Fibroblast of peridontal ligament (primary cell): ENCODE results near the gene BOK.

Experiments
- DNase-seq: peaks from one replicate; pipeline ENCODE4 v3.0.0-alpha.2; 2010; ENCODE audit errors: extremely low read depth

Gene BOK

DNA sequence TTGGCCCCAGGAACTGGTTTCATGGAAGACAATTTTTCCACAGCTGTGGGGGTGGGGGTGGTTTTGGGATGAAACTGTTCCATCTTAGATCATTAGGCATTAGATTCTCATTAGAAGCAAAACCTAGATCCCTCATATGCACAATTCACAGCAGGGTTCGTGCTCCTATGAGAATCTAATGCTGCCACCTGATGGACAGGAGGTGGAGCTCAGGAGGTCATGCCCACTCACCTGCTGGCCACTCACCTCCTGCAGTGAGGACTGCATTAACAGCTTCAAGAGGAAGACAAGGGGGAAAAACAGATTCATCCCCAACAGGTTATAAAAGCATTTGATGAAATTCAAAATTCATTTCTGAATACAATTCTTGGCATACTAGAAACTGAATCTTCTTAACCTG is 39.9 kb downstream of the BOK start:
- no peak for DNase-seq

GRCh38 chr2:241599615-241600014 is 41.1 kb downstream of the BOK start:
- no peak for DNase-seq

GRCh38 chr2:241601841-241602240 is 43.3 kb downstream of the BOK start:
- no peak for DNase-seq

GRCh38 chr2:241602720-241603119 is 44.2 kb downstream of the BOK start:
- no peak for DNase-seq

DNA sequence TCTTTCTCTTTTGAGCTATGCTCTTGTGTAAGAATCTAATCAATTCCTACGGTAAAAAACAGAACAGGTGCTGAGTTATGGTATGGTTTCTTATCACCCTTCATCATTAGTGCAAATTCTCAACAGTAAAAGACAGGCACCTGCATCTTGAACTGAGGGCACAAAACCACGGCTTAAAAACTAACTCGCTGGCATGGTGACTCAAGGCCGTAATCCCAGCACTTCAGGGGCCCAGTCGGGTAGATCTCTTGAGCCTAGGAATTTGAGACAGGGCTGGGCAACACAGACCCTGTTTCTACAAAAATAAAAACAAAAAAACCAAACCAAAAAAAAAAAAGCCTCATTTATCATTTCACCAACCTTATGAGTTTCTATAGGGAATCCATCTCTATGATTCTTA is 45.1 kb downstream of the BOK start:
- DNase-seq: no peak

- no peak for DNase-seq
Measured at GRCh38 chr2:241606186-241606585, 47.6 kb downstream of the BOK start.

DNA sequence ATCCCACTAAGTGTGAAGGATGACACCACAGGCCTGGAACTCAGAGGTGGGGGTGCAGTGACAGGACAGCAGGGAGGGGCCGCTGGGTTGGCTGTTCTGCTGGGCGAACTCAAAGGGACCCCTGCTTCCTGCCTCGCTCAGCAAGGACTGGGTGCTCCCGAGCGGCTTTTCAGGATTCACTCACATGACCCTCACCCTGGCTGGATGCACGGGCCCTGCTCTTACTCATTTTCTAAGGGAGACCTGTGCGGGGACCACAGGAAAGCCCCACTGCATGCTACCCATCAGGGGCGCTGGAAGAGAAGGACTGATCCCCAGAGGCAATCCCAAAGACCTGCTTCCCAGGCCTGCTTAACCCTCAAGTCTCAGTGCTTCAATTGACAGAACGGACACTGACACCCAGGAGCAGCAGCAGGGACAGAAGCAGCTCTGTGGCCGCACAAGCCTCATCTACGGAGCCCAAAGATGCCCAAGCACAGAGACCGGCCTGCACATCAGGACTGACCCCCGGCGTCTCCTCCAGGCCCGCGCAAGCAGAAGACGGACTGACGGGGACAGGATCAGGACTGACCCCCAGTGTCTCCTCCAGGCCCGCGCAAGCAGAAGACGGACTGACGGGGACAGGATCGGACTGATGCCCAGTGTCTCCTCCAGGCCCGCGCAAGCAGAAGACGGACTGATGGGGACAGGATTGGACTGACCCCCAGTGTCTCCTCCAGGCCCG is 48.8 kb downstream of the BOK start:
- DNase-seq: no peak

DNA sequence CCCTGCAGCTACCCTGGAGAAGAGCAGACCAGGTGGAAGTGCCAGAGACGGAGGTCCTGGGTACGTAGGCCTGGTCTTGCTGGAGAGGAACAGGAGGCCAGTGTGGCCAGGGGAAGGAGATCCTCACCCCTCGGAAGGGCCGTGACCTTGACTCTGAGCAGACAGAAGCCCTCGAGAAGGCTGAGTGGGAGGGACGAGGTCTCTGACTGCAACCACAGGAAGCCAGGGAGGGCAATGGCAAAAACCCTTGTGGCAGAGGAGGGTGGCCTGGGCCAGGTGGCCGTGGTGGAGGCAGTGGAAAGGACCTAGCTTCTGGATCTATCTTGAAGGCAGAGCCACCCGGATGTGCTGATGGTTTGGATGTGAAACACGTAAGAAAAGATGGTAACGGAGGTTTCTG is 50.3 kb downstream of the BOK start:
- no peak for DNase-seq

- DNase-seq: peak; percentile 60
Measured at GRCh38 chr2:241609859-241610793, 51.6 kb downstream of the BOK start.

DNA sequence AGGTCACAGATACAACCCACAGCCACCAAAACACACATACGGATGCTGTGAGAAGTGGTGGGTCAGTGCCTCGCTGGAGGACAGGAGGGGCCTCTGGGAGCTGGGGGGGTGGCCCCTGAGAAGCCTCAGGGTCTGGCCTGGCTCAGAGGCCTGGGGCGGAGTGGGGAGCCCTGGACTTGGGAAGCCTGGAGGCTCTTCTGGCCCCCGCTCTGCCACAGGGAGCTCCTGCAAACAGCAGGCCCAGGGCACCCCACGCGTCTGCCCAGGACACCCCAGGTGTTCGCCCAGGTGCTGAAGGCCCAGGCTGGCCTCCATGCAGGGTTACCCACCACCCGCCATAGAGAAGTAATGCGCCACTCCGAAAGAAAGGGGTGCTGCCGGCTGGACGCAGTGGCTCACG is 52.5 kb downstream of the BOK start:
- DNase-seq: no peak

GRCh38 chr2:241612156-241613016 is 53.8 kb downstream of the BOK start:
- DNase-seq: peak; percentile 34

DNA sequence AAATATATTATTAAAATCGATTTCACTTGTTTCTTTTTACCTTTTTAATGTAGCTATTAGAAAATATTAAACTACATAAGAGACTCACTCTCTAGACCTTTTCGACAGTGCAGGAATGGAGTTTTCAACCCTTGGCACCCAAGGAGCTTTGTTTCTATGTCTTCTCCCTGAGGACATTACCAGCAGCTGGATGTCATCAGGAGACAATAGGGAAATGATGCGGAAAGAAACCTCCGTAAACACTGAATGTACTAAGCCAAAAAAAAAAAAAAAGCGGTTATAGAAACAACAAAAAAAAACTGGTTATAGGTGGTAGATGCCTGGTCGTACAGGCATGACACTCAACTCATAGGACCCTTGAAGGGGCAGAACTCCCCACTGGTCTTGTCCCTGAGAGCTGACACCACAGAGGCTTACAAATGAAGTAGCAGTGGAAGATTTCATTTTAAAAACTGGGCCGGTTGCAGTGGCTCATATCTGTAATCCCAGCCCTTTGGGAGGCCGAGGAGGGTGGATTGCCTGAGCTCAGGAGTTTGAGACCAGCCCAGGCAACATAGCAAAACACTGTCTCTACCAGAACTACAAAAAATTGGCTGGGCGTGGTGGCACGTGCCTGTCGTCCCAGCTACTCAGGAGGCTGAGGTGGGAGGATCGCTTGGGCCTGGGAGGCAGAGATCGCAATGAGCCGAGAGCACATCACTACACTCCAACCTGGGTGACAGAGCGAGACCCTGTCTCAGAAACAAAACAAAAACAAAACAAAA is 54.7 kb downstream of the BOK start:
- DNase-seq: no peak

DNA sequence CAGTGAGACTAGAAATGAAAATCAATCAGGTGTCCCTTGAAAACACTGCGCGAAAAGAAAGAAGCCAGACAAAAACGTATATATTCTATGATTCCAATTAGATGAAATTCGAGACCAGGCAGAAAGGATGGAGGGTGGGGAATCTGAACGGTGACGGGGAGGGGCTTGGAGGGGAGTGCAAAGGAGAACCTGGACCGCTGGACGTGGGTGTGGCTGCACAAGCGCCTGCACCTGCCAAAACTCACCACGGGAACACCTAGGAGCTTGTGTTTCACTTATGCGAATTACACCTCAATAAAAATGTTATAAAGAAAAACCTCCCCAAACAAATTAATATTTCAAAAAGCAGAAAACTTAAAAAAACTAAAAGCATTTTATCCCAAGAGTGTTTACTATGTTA is 56.5 kb downstream of the BOK start:
- DNase-seq: no peak

DNA sequence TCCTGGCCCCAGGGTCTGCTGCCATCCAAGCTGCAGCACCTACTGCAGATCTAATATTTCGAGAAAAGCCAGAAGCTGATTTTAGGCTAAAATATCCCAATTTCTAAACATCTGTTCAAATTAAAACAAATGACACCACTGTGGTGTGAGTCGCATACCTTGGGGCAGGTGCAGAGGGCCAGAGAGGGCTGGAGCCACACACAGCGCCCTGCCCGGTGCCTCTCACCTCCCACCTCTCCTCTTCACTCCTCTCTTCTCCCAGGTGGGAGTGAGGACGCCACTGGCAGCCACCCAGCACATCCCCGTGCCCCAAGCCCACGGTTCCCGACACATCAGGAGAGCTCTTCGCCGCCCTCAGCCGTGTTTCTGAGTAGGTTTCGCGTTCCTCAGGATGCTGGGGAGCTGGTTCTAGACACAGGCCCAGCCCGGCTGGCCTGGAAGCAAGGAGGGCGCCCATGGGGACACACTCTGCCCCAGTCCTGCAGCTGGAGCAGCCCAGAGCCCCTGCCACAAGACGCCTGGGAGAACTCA is 57.0 kb downstream of the BOK start:
- no peak for DNase-seq

GRCh38 chr2:241616168-241617125 is 57.9 kb downstream of the BOK start:
- DNase-seq: no peak

GRCh38 chr2:241617431-241618154 is 59.0 kb downstream of the BOK start:
- no peak for DNase-seq

DNA sequence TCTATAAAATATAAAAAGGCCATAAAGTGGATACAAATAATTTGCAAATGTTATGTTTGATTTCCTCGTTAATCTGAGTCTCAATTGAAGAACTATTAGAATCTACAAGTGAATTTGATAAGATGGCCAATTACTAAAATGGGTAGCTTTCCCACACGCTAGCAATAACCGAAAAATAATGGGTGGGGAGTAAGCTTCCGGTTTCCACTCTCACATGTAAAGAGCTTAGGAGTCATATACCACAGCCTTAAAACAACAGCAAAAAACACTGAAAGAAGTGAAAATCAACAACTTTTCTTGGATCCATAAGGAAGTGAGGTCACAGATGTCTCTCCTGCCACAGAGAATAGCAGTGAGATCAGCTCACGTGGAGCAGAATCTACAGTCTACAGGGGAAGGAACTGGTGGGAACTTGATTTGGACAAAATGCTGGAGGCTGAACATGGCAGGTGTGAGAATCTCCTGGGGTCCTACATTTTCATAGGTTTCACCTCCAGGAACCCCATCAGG is 59.8 kb downstream of the BOK start:
- DNase-seq: no peak

GRCh38 chr2:241618829-241619228 is 60.3 kb downstream of the BOK start:
- no peak for DNase-seq
